HFFc6 (cell line): ENCODE measurements around the gene MYMX. TPM values are rescaled to one million over a fixed set of nuclear protein-coding genes. Genes with fewer than 3 reads are reported as not detected.

ENCODE experiments used
- DNase-seq: peaks from one replicate; pipeline ENCODE4 v3.0.0-alpha.2; 2018
- H3K27ac Mint-ChIP-seq: 2 replicates; pipeline ENCODE4 v1.8.0; 2020; ENCODE audit warnings: mild to moderate bottlenecking, mixed read lengths
- H3K27me3 Mint-ChIP-seq: 2 replicates; pipeline ENCODE4 v1.8.0; 2021; ENCODE audit warnings: mild to moderate bottlenecking, moderate library complexity, mixed read lengths; ENCODE audit not compliant: insufficient read depth
- H3K36me3 Mint-ChIP-seq: 2 replicates; pipeline ENCODE4 v1.8.0; 2021; ENCODE audit warnings: low read depth, mixed read lengths
- H3K4me1 Mint-ChIP-seq: 2 replicates; pipeline ENCODE4 v1.8.0; 2020; ENCODE audit warnings: low read depth, mixed read lengths
- H3K4me3 Mint-ChIP-seq: 2 replicates; pipeline ENCODE4 v1.8.0; 2020; ENCODE audit warnings: mild to moderate bottlenecking, moderate library complexity, mixed read lengths
- H3K9me3 Mint-ChIP-seq: 2 replicates; pipeline ENCODE4 v1.8.0; 2020; ENCODE audit warnings: mild to moderate bottlenecking, mixed read lengths
- total RNA-seq, 6 experiments: library from RNA; stranded (reverse); fragmentation: NEBNext Ultra II Directional; extraction: Animal tissue kit (Norgen Biotek cat#: 25700); gene quantifications; 2 replicates in 1 of 6; 3 replicates in 5 of 6; pipeline ENCODE4 v1.2.3, GENCODE V29; 2021
- TF ChIP-seq, protein P1 (sequence below): fragments of 200-600 bp; sonication (generic); IDR thresholded peaks from 2 replicates; pipeline ENCODE4 v1.5.0; 2021; ENCODE audit warnings: antibody characterized with exemption, mild to moderate bottlenecking

The MYMX gene
- total RNA-seq, 6 experiments from 2014 or later = not detected

DNA sequence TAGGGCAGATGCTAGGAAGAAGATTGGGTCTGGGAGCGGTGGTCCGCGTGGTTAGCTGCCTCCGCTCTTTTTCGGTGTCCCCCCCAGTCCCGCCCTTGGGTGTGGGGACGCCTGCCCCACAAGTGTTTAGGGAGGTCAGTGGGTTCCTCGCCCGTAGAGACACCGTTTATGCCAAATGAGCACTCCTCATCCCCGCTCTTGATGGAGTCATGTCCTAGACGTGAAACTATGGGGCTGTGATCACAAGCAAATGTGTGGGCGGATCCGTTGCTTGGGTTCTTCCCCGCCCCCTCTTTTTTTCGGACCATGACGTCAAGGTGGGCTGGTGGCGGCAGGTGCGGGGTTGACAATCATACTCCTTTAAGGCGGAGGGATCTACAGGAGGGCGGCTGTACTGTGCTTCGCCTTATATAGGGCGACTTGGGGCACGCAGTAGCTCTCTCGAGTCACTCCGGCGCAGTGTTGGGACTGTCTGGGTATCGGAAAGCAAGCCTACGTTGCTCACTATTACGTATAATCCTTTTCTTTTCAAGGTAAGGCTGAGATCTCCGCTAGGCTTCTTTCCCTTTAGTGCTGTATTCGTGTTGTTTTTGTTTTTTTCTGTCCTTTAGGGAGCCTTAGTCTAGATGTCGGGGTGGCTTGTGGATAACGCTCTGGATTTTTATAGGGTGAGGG is 30.1 kb downstream of the MYMX start, which contains the start of gene HSP90AB1:
Gene HSP90AB1, plus strand, starts transcription at position 439 of the 675 bp plus-strand sequence. CDS start 1,529 bp downstream, outside the sequence.
- H3K36me3 Mint-ChIP-seq = peaks cover 51% of the 10 kb centered on the region
- peaks cover 12% of the 10 kb centered on the region for H3K9me3 Mint-ChIP-seq
- H3K4me3 Mint-ChIP-seq = peak within 1 kb of the TSS; percentile 98
- DNase-seq = peak; percentile 98
- peaks cover 17% of the 10 kb centered on the region for H3K27me3 Mint-ChIP-seq
- peak within 1 kb of the TSS; percentile 98 for H3K27ac Mint-ChIP-seq
- TF ChIP-seq, protein P1, sequence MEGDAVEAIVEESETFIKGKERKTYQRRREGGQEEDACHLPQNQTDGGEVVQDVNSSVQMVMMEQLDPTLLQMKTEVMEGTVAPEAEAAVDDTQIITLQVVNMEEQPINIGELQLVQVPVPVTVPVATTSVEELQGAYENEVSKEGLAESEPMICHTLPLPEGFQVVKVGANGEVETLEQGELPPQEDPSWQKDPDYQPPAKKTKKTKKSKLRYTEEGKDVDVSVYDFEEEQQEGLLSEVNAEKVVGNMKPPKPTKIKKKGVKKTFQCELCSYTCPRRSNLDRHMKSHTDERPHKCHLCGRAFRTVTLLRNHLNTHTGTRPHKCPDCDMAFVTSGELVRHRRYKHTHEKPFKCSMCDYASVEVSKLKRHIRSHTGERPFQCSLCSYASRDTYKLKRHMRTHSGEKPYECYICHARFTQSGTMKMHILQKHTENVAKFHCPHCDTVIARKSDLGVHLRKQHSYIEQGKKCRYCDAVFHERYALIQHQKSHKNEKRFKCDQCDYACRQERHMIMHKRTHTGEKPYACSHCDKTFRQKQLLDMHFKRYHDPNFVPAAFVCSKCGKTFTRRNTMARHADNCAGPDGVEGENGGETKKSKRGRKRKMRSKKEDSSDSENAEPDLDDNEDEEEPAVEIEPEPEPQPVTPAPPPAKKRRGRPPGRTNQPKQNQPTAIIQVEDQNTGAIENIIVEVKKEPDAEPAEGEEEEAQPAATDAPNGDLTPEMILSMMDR = no peak
- H3K4me1 Mint-ChIP-seq = peaks cover 46% of the 10 kb centered on the region

- peaks cover 12% of the 10 kb centered on the region for H3K9me3 Mint-ChIP-seq
- H3K27me3 Mint-ChIP-seq = peaks cover 16% of the 10 kb centered on the region
- H3K27ac Mint-ChIP-seq = peak overlapping the region; percentile 98
- TF ChIP-seq, protein P1 = no peak; the same call in 1 of the 2 replicates
- H3K36me3 Mint-ChIP-seq = peaks cover 59% of the 10 kb centered on the region
- peaks cover 51% of the 10 kb centered on the region for H3K4me1 Mint-ChIP-seq
- H3K4me3 Mint-ChIP-seq = peak overlapping the region; percentile 98
- peak; percentile 58 for DNase-seq
Measured at GRCh38 chr6:44247338-44248302, 30.9 kb downstream of the MYMX start.

- Mint-ChIP-seq H3K27ac (peak overlapping the region; percentile 98), H3K4me3 (peak overlapping the region; percentile 98), H3K4me1 (peaks cover 60% of the 10 kb centered on the region), H3K27me3 (peaks cover 14% of the 10 kb centered on the region), H3K36me3 (peaks cover 69% of the 10 kb centered on the region), H3K9me3 (peaks cover 12% of the 10 kb centered on the region)
- DNase-seq = no peak
- TF ChIP-seq, protein P1 = no peak
Measured at GRCh38 chr6:44248579-44248978, 31.9 kb downstream of the MYMX start.

DNA sequence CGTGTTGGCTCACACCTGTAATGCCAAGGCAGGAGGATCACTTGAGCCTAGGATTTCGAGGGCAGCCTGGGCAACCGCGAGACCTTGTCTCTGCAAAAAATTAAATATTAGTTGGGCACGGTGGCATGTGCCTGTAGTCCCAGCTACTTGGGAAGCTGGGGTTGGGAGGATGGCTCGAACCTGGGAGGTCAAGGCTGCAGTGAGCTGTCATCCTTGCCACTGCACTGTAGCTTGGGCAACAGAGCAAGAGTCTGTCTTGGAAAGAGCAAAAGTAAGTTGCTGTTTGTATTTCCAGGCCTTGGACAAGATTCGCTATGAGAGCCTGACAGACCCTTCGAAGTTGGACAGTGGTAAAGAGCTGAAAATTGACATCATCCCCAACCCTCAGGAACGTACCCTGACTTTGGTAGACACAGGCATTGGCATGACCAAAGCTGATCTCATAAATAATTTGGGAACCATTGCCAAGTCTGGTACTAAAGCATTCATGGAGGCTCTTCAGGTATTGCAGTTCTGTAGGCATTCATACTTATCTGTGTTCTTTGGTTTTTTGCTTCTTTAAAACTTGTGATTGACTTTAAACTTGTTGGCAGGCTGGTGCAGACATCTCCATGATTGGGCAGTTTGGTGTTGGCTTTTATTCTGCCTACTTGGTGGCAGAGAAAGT is 32.5 kb downstream of the MYMX start:
- DNase-seq = no peak
- peaks cover 12% of the 10 kb centered on the region for H3K9me3 Mint-ChIP-seq
- H3K36me3 Mint-ChIP-seq = peaks cover 75% of the 10 kb centered on the region
- TF ChIP-seq, protein P1 = no peak
- peak overlapping the region; percentile 98 for H3K27ac Mint-ChIP-seq
- peaks cover 14% of the 10 kb centered on the region for H3K27me3 Mint-ChIP-seq
- peaks cover 66% of the 10 kb centered on the region for H3K4me1 Mint-ChIP-seq
- peak overlapping the region; percentile 98 for H3K4me3 Mint-ChIP-seq

DNA sequence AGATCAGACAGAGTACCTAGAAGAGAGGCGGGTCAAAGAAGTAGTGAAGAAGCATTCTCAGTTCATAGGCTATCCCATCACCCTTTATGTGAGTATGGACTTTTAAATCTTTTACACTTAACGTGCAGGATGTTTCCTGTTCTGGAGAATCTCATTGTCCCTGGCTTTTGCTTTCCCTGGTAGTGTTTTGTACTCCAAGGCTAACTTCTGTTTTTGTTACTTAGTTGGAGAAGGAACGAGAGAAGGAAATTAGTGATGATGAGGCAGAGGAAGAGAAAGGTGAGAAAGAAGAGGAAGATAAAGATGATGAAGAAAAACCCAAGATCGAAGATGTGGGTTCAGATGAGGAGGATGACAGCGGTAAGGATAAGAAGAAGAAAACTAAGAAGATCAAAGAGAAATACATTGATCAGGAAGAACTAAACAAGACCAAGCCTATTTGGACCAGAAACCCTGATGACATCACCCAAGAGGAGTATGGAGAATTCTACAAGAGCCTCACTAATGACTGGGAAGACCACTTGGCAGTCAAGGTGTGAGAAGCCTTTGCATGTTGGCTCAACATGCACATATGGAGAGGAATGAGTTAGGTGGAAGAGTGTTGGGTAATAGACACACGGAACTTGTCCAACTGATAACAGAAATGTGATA is 33.5 kb downstream of the MYMX start:
- H3K27ac Mint-ChIP-seq = peak overlapping the region; percentile 98
- peak overlapping the region; percentile 98 for H3K4me3 Mint-ChIP-seq
- peaks cover 84% of the 10 kb centered on the region for H3K36me3 Mint-ChIP-seq

More for the DNA sequence above, 33.5 kb downstream of the MYMX start:
- Mint-ChIP-seq H3K27me3 (peaks cover 21% of the 10 kb centered on the region), H3K9me3 (peaks cover 12% of the 10 kb centered on the region), H3K4me1 (peaks cover 75% of the 10 kb centered on the region)
- TF ChIP-seq, protein P1 = no peak
- DNase-seq = no peak
